GM12865 (cell line): ENCODE results near the gene RANBP9.

Source experiments
- DNase-seq: peaks from one replicate; pipeline ENCODE4 v3.0.0; 2010; ENCODE audit warnings: low read depth
- H3K4me3 ChIP-seq: 2 replicates; pipeline ENCODE4 v1.5.1; 2011; ENCODE audit warnings: mild to moderate bottlenecking, low read depth, low read length, control low read depth
- CTCF ChIP-seq: IDR thresholded peaks from 2 replicates; pipeline ENCODE4 v1.5.1; 2011; ENCODE audit warnings: low read length, control low read depth, low read depth, inconsistent platforms; ENCODE audit not compliant: insufficient read depth; ENCODE audit errors: missing control alignments

The RANBP9 gene

GRCh38 chr6:13641315-13641714 is 70.3 kb downstream of the RANBP9 start:
- no peak for DNase-seq
- H3K4me3 ChIP-seq: no peak overlapping the region
- no peak for TF ChIP-seq CTCF

GRCh38 chr6:13638626-13639025 is 73.0 kb downstream of the RANBP9 start:
- no peak for TF ChIP-seq CTCF
- no peak overlapping the region for H3K4me3 ChIP-seq
- DNase-seq: no peak

- DNase-seq: no peak
- no peak for TF ChIP-seq CTCF
- H3K4me3 ChIP-seq: no peak overlapping the region
Observed at GRCh38 chr6:13638014-13638413, 73.6 kb downstream of the RANBP9 start.

- no peak for TF ChIP-seq CTCF
- no peak overlapping the region for H3K4me3 ChIP-seq
- DNase-seq: no peak
Observed at GRCh38 chr6:13635948-13636658, 75.5 kb downstream of the RANBP9 start.

GRCh38 chr6:13633343-13633742 is 78.3 kb downstream of the RANBP9 start:
- no peak for TF ChIP-seq CTCF
- no peak for DNase-seq
- H3K4me3 ChIP-seq: no peak overlapping the region

- no peak overlapping the region for H3K4me3 ChIP-seq
- no peak for DNase-seq
- TF ChIP-seq CTCF: no peak
Observed at GRCh38 chr6:13630499-13630898, 81.1 kb downstream of the RANBP9 start.
